NCI-H1105 treated with DMSO at 0.1 percent for 48 hours (cell line): ENCODE data around the gene SLC18A3.
A peak's percentile ranks its signal among the peaks of the same experiment; 100 is the strongest.

Experiments used
- DNase-seq: peaks from one replicate; lab custom pipeline; 2025; lab: John Stamatoyannopoulos, UW

SLC18A3 gene

DNA sequence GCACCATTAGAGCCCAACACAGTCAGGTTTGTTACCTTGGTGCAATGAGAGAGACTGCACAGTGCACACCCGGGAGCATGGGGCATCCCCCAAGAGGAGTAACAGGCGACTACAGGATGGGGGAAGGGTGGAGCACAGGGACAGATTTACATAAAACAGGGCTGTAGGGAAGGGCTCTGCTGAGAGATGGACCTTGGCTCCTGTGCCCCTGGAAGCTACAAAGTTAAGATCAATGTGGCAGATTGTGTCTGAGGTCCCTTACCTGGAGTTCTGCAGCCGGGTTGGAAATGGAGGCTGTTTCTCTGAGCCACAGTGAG, 13.7 kb upstream of the SLC18A3 start:
- DNase-seq: no peak

DNA sequence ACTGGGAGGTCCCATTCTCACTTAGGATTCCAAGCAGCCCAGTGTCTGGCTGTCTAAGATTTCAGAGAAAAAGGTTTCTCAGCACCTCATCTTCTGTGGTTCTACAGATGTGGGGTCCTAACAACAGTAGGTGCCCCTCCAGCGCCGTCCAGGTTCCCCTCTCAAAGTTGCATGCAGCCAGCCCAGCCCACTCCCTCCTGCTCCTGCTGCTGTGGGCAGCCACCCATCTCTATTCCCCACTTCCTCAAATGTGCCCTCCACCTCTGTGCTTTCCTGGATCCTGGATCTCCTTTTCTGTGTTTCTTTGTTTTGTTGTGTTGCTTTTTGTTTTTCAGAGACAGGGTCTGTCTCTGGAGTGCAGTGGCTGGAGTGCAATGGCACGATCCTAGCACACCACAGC, 13.3 kb upstream of the SLC18A3 start:
- no peak for DNase-seq

DNA sequence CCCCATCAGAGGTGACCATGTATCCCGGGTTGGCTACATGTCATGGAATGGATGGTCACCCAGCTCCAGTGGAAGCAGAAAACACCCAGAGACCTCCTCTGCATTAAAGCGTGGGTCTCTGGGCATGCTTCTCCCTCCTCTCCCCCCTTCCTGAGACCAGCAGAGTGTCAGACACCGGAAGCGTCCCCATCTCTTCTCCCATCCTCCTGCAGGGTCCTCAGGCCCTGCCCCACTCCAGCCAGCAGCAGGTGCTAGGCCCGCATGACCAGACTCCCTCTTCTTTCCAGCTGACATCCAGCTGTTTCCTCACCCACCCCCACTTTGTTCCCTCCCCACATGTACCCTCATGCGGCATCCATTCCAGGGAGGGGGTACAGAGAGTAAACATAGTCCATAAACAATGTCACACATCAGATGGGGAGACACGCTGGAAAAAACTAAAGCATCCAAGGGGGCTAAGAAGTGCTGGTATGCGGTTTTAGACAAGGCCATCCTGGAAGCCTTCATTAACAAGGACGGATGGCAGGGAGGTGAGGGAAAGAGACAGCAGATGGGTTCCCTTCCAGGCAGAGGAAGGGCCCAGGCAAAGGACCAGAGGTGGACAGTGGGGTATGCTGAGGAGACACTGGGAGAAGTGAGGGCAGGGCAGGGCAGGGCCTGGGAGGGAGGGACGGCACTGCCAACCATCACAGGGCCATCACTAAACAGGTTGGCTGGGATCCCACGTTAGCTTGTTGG, 12.5 kb upstream of the SLC18A3 start:
- DNase-seq: no peak

DNA sequence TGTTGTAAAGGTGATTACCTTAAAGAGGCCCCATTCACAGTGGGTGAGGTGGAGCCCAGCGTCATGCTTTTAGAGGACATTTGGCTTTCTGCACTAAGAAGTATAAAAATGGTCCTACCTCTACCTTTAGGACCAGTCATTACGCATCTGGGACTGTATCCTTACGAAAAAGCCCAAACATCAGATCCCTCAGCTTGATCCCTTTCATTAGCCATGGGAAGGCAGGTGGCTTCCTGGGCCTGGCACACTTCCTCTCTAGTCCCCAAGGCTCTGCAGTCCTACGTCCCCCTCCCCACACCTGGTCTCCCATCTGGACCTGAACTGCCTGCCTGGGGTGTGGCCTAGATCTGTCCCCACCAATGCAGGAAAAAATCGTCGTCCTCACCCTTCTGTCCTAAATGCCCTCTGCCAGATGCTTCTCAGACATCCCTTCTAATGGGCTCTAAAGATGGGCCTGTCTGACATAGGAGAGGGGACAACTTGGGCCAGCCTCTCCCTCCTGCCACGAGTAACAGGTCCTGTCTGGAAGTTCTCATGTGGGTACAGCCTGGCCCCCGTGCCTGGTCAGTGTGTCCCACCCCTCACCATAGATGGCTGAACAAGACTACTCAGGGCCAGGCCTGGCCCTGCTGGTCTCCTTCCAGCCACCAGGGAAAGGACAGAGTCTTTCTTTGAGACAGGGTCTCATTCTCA, 11.8 kb upstream of the SLC18A3 start:
- no peak for DNase-seq

DNA sequence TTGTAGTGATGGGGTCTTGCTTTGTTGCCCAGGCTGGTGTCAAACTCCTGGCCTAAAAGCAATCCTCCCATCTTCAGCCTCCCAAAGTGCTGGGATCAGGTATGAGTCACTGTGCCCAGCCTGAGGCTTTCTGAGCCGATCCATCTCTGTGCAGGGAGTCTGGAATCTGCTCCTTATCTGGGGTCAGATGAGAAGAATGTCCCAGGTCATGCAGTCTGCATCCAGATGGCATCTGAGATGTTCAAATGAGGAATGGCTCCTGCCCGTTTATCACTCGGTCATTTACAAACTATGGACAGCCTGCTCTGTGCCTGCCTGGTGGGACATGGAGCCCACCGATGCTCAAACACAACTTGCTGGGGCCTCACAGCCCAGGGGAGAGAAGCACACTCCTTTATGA, 11.1 kb upstream of the SLC18A3 start:
- DNase-seq: no peak

DNA sequence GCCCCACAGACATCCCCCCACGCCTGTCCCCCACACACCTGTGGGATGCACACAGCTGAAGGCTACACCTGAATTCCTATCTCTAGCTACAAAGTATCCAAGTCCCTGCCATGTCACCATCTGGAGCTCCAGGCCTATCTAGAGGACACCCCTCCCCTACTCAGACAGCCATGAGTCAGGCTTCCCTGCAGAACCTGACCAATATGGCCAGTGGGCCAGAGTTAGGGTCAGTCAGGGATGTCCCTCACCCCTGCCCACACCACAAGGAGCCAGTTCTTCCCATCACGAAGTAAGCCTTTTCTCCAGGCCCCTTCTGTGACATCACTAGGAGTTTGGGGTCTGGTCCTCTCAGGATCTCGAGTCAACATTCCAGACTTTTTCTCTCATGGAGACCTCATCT, 10.6 kb upstream of the SLC18A3 start:
- DNase-seq: no peak

DNA sequence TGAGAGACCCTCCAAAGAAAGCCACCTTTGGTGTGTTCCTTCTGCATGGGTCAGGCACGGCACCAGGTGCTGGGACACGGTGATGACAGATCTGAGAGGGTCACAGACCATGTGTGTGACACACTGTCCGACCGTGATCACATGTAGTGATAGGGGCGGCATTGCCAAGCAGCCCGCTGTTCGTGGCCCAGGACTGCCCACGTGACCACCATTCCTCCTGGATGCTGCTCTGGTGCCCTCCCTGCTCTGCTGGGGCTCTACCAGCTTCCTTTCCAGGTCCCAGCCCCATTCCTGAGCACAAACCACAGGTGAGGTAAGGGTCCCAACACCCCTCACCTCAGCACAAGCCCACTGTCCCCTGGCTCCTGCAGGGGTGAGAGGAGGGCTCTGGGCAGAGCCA, 10.1 kb upstream of the SLC18A3 start:
- DNase-seq: no peak

DNA sequence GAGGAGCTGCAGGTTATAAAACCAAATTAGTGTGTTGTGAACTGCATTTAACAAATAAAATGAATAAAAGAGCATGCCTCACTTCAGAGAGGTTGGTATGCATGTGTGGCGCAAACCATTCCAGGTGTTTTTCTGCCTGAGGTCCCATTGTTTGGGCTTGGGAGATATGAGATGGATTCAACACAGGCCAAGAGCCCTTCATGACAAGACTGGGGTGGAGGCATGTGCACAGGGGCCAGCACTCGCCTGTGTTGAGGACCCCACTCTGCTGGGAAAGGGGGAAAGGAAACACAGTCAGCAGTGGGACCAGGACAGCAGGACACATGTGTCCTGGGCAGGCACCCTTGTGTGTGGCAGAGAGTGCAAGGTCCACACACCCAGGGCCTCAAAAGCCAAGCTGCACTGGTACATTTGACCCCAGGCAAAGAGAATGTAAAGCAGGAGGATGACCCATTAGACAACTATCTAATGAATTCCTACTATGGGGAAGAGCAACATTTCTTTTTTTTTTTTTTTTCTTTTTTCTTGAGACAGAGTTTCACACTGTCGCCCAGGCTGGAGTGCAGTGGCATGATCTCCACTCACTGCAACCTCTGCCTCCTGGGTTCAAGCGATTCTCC, 9.2 kb upstream of the SLC18A3 start:
- no peak for DNase-seq

DNA sequence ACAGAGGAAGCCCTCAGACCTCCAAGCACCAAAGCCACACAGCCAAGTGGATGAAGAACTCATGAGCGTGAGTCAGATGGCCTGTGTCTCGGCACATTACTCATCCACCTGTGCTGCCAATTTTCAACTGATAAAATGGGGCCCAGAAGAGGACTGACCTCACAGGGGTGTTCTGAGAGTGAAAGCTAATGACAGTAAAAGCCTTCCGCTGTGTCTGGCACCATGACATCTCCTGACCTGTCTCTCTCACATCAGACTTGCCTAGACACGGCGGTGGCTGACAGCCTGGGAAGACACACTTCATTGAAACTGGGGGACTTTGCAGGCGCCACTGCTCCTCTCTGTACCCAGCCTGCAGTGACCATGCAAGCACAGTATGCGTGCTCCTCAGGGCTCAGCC, 8.3 kb upstream of the SLC18A3 start:
- no peak for DNase-seq

DNA sequence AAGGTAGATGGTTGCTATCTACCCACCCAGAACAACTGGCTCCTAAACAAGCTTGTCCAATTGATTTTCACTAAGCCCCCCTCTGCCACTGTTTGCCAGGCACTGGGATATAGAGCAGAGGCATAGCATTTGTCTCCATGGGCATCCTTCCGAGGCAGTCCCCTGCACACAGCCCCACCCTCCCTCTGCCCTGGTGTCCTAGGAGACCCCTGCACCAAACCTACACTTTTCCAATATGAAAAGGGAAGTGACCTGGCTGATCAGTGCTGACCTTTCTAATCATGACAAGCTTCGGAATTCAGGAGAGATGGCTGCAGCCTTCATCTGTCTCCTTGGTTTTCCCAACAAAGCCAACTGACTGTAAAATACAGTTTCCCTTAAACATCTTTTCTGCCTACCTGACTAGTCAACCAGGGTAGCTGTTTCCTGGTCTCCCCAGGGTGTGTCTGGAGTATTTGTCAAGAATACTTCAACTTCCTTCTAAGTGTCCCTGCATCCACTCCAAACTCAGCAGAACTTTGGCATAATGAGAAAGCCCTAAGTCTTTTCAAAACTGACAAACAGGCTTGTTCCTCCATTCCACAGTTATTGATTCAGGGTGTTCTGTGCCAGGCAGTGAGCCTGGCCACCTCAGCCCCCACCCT, 7.6 kb upstream of the SLC18A3 start:
- DNase-seq: no peak

DNA sequence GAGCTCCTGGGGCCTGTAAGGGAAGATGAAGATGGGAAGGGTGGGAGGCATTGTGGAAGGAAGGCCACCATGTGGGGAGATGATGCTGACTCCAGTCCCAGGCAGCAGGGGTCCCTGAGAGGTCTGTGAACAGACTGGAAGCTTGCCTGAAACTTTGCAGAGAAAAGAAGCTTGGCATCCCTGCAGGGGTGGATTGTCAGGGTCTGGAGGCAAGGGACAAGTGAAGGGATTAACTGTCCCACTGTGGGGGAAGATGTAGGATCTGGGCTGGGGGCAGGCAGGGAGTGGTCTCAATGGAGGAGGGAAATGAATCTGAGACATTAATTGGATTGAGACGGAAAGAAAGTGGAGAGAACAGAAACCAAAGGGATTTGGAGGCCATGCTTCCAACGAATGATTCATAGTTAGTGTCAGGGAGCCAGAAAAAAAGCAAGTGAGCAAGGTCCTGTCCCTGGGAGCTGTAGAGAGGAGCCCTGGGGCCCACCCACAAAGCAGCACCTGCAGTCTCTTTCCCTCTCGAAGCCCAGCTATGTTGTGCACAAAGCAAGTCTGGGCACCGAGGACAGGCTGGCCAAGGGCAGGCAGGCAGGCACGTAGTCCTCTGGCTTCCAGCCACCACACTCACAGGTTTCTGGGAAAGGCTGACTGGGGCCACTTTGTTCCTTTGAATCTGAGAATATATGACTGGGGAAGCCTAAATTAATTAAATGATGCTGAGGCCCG, 4.7 kb upstream of the SLC18A3 start:
- DNase-seq: peak; percentile 79

DNA sequence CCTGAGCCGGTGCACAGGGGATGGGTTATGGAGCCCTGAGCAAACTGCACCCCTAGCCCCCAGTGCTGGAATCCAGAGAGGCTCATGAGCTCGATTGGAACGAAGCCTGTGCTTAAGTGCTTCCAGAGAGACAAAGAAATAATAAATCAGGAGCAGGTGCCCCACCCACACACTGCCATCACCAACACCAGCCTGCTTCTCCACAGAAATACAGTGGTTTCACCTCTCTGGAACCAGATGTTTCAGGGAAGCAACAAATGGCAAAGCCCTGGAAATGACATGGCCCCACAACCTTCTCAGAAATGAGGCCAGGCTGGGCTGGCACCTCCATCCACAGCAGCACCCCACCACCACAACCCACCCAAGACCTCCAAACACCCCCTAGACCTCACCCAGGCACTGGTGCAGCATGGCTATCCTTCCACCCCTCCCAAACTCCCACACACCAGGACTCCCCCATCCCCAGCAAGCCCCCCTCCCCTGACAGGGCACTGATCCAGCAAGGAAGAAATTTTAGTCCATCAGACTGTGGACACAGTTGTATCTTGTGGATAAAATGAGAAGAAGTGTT, 4.1 kb upstream of the SLC18A3 start:
- DNase-seq: peak; percentile 55

DNA sequence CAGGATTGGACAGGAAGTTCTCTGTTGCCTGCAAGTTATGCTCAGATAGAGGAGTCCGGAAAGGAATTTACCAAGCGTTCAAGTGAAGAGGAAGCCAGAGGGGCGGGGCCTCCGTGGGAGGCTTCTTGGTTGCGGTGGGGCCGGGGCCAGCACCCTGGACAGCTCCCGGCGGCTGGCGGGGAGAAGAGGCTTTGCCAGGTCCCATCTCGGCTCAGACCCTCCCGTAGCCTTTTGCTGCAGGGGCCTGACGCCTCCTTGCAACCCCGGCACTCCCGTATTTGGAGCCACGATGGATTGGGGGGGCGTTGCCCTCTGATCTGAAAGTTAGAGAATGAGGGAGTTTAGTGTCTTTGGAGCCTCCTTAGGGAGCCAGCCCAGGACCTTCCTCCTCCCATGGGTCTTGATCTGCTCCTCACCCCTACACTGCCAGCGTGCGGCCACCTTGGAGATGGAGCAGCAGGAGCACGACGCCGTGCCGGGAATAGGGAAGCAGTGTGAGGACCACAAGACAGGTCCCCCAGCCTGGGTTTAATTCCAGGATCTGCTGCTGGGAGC, 3.1 kb upstream of the SLC18A3 start:
- DNase-seq: no peak

DNA sequence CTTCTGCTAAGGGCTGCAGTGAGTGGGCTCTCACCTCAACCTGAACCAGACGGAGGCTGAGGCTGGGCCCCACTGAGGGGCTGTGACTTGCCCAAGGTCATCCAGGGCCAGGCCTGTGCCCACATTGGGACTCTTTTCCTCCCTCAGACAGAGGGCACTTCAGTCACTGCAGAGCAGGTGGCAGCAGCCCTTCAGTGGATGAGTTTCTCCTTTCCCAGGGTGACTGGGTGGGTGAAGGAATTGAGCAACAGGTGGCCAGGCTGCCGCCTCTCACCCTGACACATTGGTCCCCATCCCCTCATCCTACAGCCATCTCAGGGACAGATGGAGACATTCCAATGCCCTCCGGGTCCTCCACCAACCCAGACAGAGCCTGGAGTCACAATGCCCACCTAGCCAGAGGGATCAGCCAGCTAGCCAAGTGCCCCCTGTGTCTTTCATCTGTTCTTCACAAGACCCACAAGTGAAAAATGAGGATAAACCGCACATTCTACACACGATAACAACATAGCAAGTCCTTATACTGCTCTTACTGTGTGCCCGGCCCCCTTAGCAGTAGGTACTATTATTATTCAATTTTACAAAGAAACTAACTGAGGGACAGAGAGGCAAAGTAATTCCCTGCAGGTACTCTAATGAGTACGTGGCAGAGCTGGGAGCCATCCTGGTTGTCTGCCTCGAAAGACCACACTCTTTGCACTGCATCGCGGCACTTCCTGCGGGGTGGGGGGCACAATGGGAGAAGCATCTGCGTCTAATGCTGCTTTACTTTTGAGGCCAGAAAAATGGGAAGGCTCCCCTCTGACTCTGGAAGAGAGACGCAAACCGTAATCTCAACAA, 1.7 kb upstream of the SLC18A3 start:
- no peak for DNase-seq

DNA sequence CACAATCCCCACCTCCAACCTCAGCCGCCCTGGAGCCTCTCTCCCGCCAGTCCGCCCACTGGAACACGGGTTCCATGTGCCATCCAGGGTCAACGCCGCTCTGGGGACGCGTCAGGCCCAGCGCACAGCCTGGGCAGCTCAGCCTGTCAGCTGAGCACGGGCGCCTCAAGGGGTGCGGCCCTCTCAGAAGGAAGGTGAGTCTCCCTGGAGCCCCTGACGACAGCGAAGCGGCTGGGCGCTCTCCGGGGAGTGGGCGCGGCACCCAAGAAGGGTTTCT, 1.2 kb upstream of the SLC18A3 start:
- no peak for DNase-seq

DNA sequence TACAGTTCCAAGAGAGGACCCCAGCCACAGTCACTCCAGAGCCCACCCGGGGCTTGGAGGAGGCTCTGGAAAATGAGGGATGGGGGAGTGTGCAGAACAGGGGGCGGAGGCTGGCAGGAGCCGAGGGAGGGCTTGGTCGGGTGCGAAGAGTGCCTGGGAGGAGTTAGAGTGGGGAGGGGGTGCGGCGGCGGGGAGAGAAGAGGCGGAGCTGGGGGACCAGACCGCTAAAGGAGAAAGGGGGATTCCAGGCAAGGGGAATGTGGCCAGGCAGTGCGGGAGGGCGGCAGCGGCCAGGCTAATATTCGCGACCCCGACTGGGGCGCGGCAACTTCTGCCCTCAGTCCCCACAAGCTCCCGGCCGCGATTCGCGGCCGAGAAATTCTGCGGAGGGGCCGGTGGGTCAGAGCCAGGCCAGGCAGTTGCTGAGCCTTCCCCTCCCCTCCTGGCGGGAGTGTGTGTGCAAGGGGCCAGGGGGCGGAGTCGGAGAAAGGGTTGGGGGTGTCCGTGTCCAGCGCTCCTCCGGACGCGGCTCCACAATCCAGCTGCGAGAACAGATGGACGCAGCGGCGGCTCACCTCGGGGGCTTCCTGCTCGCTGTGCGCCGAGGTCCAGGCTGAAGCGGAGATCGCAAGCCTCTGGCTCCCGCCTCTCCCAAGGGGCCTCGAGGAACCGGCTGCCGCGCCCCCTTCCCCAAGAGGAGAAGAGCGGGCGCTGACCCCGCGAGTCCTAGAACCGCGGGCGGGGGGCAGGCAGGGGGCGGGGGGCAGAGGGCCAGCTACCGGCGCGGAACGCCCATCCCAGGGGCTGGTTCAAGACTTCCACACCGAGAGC, 612 bp upstream of the SLC18A3 start:
- DNase-seq: peak; percentile 26

DNA sequence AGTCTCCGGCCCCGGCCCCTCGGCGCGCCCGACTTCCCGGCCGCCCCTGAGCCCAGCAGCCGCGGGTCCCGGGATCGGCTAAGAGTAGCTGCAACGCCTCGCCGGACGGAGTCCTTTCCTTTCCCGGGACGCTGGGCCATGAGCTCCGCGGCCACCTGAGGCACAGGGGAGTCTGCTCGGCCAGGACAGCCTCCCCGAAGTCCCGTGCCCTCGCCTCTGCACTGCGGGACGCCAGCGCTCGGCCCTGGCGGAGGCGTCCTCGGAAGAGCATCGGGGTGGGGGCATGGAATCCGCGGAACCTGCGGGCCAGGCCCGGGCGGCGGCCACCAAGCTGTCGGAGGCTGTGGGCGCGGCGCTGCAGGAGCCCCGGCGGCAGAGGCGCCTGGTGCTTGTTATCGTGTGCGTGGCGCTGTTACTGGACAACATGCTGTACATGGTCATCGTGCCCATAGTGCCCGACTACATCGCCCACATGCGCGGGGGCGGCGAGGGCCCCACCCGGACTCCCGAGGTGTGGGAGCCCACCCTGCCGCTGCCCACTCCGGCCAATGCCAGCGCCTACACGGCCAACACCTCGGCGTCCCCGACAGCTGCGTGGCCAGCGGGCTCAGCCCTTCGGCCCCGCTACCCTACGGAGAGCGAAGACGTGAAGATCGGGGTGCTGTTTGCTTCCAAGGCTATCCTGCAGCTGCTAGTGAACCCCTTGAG, 502 bp downstream of the SLC18A3 start:
- no peak for DNase-seq

DNA sequence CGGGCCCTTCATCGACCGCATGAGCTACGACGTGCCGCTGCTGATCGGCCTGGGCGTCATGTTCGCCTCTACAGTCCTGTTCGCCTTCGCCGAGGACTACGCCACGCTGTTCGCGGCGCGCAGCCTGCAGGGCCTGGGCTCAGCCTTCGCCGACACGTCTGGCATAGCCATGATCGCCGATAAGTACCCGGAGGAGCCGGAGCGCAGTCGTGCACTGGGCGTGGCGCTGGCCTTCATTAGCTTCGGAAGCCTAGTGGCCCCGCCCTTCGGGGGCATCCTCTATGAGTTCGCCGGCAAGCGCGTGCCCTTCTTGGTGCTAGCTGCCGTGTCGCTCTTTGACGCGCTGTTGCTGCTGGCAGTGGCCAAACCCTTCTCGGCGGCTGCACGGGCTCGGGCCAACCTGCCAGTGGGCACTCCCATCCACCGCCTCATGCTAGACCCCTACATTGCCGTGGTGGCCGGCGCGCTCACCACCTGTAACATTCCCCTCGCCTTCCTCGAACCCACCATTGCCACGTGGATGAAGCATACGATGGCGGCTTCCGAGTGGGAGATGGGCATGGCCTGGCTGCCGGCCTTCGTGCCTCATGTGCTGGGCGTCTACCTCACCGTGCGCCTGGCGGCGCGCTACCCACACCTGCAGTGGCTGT, 1.2 kb downstream of the SLC18A3 start:
- no peak for DNase-seq
